ENCODE measurements around the gene SLC38A10.

SLC38A10 gene

DNA sequence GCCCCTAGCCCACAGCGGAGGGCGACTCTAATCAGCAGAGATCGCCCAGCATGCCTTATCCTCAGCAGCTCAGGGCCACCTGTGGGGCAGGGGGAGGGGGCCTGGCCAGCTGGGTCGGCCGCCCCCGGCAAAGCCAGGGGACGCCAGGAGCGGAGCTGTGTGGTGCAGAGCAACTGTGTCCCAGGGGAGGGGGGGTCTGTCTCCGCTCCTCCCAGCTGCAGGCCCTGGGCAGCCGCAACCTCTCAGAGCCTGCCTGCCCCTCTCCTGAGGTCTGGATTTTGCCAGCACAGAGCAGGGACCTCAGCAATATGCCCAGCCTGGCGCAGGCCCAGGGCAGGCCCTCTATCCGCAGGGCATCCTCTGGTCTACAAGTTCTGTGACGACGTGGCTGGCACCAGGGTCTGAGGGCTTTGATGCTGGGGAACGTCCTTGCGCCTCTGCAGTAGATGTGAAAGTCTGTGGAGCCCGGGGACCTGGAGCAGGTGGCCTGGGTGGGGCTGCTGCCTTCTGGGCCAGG lies 36.5 kb upstream of the SLC38A10 start:
- no peak for DNase-seq (ENCODE audit: low read depth)

DNA sequence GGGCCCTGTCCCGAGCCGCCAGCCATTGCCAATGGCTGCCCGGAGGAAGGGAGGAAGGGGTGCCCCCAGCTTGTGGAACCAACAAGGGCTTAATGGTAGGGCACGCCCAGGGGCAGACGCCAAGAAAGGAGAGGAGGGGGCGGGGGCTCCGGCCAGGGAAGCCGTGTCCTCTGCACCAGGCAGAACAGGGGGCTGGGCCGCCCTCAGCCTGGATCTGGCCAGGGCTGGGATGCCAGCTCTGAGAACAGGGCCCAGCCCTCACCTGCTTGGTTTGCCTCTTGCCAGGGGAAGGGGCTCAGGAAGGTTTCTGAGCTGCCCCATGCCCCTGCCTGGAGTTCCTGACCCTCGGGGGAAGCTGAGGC lies 35.8 kb upstream of the SLC38A10 start:
- no peak for DNase-seq (ENCODE audit: low read depth)

DNA sequence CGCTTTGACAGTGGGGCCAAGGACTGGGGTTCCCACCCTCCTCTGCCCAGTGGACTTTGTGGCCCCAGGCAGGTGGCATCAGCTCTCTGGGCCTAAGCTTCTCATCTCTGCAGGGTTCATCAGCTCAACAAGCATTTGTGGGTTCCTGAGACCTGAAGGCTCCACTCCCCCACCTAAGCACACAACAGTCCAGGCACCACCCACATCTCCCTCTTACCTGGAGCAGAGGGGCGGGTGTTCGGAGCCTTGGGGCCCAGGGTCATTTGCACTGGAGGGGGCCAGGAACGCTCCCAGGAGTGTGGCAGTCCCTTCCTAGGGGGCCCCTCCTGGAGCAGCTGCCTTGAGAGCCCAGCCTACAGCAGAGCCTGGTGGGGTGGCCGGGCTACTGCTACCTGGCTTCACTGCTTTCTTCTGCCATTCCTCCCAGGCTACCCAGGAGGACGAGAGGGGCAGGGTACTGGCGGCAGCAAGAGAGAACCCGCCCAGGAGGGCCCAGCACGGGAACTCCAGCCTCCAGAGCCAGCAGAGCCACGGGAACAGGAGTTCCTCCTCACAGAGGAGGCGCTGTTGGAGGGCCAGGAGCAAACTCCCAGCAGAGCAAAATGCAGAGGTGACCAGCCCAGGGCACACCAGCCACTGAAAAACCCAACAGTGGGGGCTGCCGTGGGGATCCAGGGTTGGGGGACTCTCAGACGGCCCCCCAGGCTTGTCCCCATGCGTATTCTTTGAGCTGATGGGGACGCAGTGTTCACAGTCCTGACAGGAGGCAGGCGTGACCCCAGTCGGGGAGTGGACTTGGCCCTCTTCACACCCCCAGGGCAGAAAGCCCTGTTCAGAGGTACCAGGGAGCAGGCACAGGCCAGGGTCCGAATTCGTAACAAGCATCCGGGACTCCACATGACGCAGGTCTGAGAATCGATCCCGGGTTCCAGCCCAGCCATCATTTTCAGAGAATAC lies 35.1 kb upstream of the SLC38A10 start:
- DNase-seq (ENCODE audit: low read depth) = no peak

- DNase-seq (ENCODE audit: low read depth) = peak; percentile 80
Measured at GRCh38 chr17:81328978-81329926, 34.1 kb upstream of the SLC38A10 start.

DNA sequence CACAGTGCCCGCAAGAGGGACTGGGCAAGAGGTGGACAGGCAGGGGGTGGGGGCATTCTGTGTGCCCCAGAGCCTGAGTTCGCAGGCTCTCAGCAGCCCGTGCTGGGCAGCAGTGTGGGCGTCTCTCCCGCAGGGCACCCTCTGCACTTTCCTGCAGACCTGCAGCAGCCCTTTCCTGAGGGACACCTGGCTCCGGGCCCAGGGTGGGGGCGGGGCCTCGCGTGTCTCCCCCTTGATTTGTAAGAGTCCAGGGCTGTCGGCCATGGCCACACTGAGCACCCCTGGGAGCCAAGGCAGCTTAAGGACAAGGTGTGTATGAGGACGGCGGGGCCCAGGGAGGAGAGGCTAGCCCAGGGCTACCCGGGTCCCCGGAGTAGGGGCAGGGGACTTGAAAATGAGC lies 33.4 kb upstream of the SLC38A10 start:
- no peak for DNase-seq (ENCODE audit: low read depth)

DNA sequence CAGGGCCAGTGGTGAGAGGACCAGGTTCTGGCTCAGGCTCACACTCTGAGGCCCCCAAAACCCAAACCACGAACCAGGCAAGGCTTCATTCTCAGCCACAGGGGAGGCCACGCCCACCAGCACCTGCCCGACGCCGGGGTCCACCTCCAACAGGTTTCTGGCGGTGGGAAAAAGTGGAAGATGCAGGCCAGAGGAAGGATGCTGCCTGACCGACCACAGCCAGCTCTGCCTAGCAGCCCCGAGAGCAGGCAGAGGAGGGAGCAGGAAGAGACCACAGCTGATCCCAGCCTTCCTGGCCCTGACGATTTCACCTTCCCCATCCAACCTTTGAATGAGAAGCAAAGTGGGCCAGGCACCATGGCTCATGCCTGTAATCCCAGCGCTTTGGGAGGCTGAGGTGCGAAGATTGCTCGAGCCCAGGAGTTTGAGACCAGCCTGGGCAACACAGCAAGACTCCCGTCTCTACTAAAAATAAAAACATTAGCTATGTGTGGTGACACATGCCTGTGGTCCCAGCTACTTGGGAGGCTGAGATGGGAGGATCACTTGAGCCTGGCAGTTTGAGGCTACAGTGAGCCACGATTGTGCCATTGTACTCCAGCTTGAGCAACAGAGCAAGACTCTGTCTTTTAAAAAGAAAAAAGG lies 30.7 kb upstream of the SLC38A10 start:
- no peak for DNase-seq (ENCODE audit: low read depth)

- no peak for DNase-seq (ENCODE audit: low read depth)
Measured at GRCh38 chr17:81324851-81325713, 30.0 kb upstream of the SLC38A10 start.

DNA sequence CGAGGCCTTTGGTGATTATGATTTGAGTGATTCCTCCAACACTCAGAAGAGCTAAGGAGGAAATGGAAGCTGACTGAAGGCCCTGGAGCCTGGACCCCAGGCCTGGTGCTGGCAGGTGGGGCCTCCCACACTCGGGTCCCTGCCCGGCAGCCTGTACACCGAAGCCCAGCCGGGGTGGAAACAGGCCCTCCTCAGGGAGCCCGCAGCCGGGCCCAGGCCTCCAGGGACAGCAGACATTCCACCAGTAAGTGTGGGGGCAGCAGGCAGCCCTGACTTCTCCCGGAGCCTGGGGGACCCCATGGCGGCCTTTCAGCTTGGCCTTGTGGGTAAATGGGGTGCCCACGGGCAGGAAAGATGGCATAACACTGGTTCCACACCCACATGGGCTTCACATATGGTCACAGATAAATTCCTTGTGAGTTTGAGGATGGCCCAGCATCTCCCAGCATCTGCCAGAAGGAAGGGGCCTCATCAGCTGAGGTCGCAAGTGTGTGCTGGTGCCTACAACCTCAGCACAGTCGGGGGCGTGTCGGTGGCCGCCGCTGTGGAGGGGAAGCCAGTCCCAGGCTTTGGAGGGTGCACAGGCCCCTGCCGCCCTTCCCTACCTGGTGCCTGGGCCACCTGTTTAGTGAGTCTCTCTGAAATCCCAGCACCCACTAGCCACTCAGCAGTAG lies 29.2 kb upstream of the SLC38A10 start:
- no peak for DNase-seq (ENCODE audit: low read depth)

DNA sequence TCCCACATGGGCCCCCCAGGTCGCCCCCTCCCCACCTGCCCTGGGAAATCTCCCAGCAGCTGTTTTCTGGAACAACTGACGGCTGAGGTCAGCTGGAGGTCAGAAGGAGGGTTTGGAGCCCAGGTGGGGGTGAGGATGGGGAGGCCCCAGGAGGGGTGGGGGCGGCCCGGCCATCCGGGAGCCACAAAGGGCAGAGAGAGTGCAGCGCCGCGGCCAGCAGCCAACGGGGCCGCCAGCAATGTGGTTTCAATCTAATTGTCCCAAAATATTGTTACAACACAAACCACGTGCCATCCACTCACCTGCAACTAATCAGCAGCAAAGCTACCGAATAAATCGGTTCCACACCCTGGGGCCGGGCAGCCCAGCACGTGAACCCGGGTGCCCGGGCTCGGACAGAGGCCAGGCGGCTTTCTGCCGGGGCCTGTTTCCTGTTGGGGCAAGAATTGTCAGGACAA lies 28.3 kb upstream of the SLC38A10 start:
- no peak for DNase-seq (ENCODE audit: low read depth)

- no peak for DNase-seq (ENCODE audit: low read depth)
Measured at GRCh38 chr17:81323083-81323369, 27.9 kb upstream of the SLC38A10 start.

DNA sequence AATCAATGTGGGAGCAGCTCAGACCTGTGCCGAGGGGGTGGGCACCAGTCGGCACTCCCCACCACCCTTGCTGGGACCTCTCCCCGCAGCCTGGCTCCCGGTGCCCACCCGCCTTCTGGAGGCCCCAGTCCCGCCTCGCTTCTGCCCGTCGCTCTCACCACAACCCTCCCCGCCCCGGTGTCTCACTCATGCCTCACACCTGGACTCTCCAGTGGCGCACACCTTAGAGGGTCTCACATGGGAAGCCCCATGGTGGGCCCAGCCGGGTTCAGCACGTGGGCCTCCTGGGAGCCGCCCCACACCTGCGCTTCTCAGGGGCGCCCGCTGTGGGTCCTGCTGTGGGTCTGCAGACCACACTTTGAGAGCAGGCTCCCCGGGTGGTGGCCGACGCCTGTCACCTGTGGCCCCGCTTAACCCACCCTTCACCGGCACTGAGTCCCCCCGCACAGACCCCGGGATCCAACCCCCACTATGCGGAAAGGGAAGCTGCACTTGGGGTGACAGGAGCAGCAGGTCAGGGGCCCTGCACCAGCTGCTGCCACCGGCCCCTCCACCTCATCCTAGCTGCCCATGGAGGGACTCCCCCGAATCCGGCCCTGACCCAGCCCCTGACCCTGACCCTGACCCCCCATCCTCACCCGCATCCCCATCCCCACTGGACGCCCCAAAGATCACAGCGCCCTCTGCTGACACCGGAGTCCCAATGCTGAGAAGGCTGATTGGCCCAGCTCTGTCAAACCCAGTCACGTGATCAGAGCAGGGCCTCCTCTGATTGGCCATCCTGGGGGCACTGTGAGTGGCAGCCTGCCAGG lies 27.4 kb upstream of the SLC38A10 start:
- no peak for DNase-seq (ENCODE audit: low read depth)

GRCh38 chr17:81317961-81318605 lies 23.0 kb upstream of the SLC38A10 start:
- DNase-seq (ENCODE audit: low read depth) = no peak

- DNase-seq (ENCODE audit: low read depth) = no peak
Measured at GRCh38 chr17:81317530-81317821, 22.4 kb upstream of the SLC38A10 start.

DNA sequence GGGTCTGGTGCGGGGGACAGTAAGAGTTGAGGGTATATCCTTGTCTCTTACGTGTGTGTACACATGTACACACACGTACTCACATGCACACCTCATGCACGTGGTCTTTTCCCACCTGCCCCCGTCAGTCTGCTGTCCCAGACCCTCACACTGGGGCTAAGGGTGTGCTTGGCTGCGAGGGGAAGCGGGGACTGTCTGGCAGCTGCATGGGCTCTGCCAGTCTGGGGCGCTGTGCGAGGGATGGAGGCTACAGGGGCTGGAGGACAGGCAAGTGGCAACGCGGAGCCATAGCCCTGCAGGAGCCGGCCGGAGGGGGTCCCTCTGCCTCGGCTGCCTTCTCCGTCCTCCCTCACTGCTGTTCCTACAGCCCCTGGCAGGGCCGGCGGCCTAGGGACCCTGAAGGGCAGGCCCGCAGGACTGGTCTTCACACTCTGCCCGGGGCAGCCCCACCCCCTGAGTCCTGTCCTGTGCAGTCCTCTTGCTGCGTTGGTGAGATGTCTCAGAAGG lies 20.8 kb upstream of the SLC38A10 start:
- no peak for DNase-seq (ENCODE audit: low read depth)

DNA sequence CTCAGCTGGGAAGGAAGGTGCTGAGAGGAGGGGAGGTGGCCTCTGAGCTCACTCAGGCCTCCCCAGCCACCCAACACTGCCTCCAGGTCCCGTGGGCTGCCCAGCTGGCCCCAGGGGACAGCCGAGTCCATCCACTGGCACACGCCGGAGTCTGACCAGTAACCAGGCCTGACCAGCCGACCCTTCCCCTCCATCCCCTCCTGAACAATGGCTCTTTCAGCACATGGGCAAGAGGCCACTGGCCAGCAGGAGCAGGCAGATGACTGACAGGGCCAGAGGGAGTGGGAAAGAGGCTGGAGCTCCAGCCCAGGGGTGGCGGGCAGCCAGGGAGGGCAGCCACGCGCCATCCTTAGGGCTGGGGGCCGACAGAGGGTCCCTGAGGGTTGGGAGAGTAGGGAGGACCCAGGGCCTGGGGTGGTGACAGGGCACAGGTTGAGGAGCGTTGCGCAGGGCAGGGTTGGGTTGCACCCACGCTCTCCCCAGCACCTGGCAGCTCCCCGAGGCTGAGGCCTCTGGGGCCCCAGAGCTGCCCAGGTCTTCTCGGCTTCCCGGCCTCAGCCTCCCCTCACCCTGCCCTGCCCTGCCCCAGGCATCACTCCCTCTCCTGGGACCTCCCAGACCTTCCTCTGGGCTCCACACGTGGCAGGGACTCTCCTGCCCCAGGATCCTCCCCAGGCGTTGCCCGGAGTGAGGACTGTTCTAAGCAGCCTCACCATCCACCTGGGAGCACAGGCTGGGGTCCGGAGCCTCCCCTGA lies 20.2 kb upstream of the SLC38A10 start:
- no peak for DNase-seq (ENCODE audit: low read depth)

DNA sequence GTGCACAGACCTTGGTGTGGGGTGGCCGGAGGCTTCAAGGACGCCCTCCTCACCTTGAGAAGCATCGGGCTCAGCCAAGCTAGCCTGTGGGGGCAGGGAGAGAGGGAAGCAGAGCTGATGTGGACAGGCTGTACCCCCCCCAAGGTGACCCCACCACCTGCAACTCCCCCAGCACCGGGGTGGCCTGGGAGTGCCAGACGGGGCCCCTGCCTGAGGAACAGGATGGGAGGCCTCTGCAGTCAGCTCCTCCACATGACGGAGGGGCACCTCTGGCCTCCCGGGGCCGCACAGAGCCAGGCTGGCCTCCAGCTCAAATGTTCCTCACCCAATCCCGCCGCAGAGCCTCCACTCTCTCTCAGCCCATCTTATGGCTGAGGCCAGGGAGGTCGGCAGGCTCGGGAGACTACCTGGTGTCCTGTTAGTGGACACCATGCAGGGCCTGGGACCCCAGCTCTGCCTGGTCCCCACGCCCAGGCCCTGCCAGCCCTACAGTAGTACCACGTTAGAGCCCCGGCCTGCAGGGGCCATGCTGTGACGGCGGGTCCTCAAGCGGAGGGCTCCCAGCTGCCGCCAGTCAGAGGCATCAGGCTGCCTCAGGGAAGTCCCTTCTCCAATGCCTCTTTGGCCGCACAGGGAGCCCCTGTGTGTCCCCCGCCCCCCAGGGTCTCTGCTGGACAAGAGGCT lies 19.4 kb upstream of the SLC38A10 start:
- DNase-seq (ENCODE audit: low read depth) = no peak

GRCh38 chr17:81313776-81314397 lies 18.8 kb upstream of the SLC38A10 start:
- DNase-seq (ENCODE audit: low read depth) = no peak

All from amniotic epithelial cell (primary cell).